ENCODE measurements around the gene ONECUT2.
"Not testable (repeated sequence)": the region's sequence is repeated elsewhere in the genome, so short reads cannot be mapped to it uniquely, and the experiment has no call there.

Gene ONECUT2

GRCh38 chr18:57475408-57475807, 40.2 kb downstream of the ONECUT2 start:
- no peaks in the 10 kb centered on the region for H3K27me3 ChIP-seq
- no peak for TF ChIP-seq Cebpa-rat (IDR thresholded peaks at IDR 0.05)
- H3K4me2 ChIP-seq: no peak overlapping the region

GRCh38 chr18:57475903-57476302, 40.7 kb downstream of the ONECUT2 start:
- Histone ChIP-seq H4K20me1 (no peaks in the 10 kb centered on the region), H3K27ac (no peak overlapping the region), H3K27me3 (no peaks in the 10 kb centered on the region), H3K9me3 (no peaks in the 10 kb centered on the region), H3K4me1 (no peaks in the 10 kb centered on the region), H3K36me3 (no peaks in the 10 kb centered on the region), H3K9ac (no peak overlapping the region), H3K4me3 (no peak overlapping the region), H3K4me2 (no peak overlapping the region)
- TF ChIP-seq Cebpa-rat (IDR thresholded peaks at IDR 0.05): no peak

More at GRCh38 chr18:57475408-57475807, 40.2 kb downstream of the ONECUT2 start:
- Histone ChIP-seq H4K20me1 (no peaks in the 10 kb centered on the region), H3K27ac (no peak overlapping the region), H3K36me3 (no peaks in the 10 kb centered on the region), H3K4me3 (no peak overlapping the region), H3K9ac (no peak overlapping the region), H3K4me1 (no peaks in the 10 kb centered on the region), H3K9me3 (no peaks in the 10 kb centered on the region)

GRCh38 chr18:57480733-57481132, 45.6 kb downstream of the ONECUT2 start:
- H3K4me2 ChIP-seq: no peak overlapping the region
- no peak overlapping the region for H3K4me3 ChIP-seq
- no peaks in the 10 kb centered on the region for H3K36me3 ChIP-seq
- H3K4me1 ChIP-seq: no peaks in the 10 kb centered on the region
- H3K9me3 ChIP-seq: no peaks in the 10 kb centered on the region
- no peak overlapping the region for H3K27ac ChIP-seq
- H3K9ac ChIP-seq: no peak overlapping the region
- no peak for TF ChIP-seq Cebpa-rat (IDR thresholded peaks at IDR 0.05)
- H4K20me1 ChIP-seq: no peaks in the 10 kb centered on the region
- no peaks in the 10 kb centered on the region for H3K27me3 ChIP-seq

- Histone ChIP-seq H3K4me3 (no peak overlapping the region), H4K20me1 (no peaks in the 10 kb centered on the region), H3K27ac (no peak overlapping the region), H3K27me3 (no peaks in the 10 kb centered on the region), H3K4me1 (no peaks in the 10 kb centered on the region), H3K9ac (no peak overlapping the region), H3K36me3 (no peaks in the 10 kb centered on the region), H3K4me2 (no peak overlapping the region), H3K9me3 (no peaks in the 10 kb centered on the region)
- TF ChIP-seq Cebpa-rat (IDR thresholded peaks at IDR 0.05): no peak
These were observed 62.5 kb downstream of the ONECUT2 start for GRCh38 chr18:57497372-57498294.

- Histone ChIP-seq H4K20me1 (no peaks in the 10 kb centered on the region), H3K27ac (no peak overlapping the region), H3K9ac (no peak overlapping the region), H3K36me3 (no peaks in the 10 kb centered on the region), H3K4me2 (no peak overlapping the region), H3K4me1 (no peaks in the 10 kb centered on the region), H3K9me3 (no peaks in the 10 kb centered on the region), H3K4me3 (no peak overlapping the region), H3K27me3 (no peaks in the 10 kb centered on the region)
- no peak for TF ChIP-seq Cebpa-rat (IDR thresholded peaks at IDR 0.05)
These were observed 63.6 kb downstream of the ONECUT2 start for GRCh38 chr18:57498682-57499256.

- Histone ChIP-seq H3K4me2 (no peak overlapping the region), H3K4me1 (no peaks in the 10 kb centered on the region), H3K4me3 (no peak overlapping the region), H3K9ac (no peak overlapping the region), H3K9me3 (no peaks in the 10 kb centered on the region), H3K36me3 (no peaks in the 10 kb centered on the region), H3K27ac (no peak overlapping the region), H3K27me3 (no peaks in the 10 kb centered on the region), H4K20me1 (no peaks in the 10 kb centered on the region)
- no peak for TF ChIP-seq Cebpa-rat (IDR thresholded peaks at IDR 0.05)
These were observed 67.5 kb downstream of the ONECUT2 start for GRCh38 chr18:57502624-57503023.

GRCh38 chr18:57505231-57505630, 70.1 kb downstream of the ONECUT2 start:
- Histone ChIP-seq H3K4me1 (no peaks in the 10 kb centered on the region), H3K27me3 (no peaks in the 10 kb centered on the region), H3K4me3 (no peak overlapping the region), H4K20me1 (no peaks in the 10 kb centered on the region), H3K36me3 (no peaks in the 10 kb centered on the region), H3K9ac (no peak overlapping the region), H3K4me2 (no peak overlapping the region), H3K27ac (no peak overlapping the region), H3K9me3 (no peaks in the 10 kb centered on the region)
- TF ChIP-seq Cebpa-rat (IDR thresholded peaks at IDR 0.05): no peak

- Histone ChIP-seq H3K9me3 (no peaks in the 10 kb centered on the region), H3K4me1 (no peaks in the 10 kb centered on the region), H3K27me3 (no peaks in the 10 kb centered on the region), H3K4me3 (no peak overlapping the region), H3K9ac (no peak overlapping the region), H4K20me1 (no peaks in the 10 kb centered on the region), H3K36me3 (no peaks in the 10 kb centered on the region), H3K4me2 (no peak overlapping the region), H3K27ac (no peak overlapping the region)
- TF ChIP-seq Cebpa-rat (IDR thresholded peaks at IDR 0.05): no peak
These were observed 80.9 kb downstream of the ONECUT2 start for GRCh38 chr18:57516056-57516455.

GRCh38 chr18:57518533-57518932, 83.4 kb downstream of the ONECUT2 start:
- no peak overlapping the region for H3K9ac ChIP-seq
- no peaks in the 10 kb centered on the region for H3K27me3 ChIP-seq
- no peak overlapping the region for H3K4me3 ChIP-seq
- no peak overlapping the region for H3K27ac ChIP-seq
- H3K9me3 ChIP-seq: no peaks in the 10 kb centered on the region
- H4K20me1 ChIP-seq: no peaks in the 10 kb centered on the region
- TF ChIP-seq Cebpa-rat (IDR thresholded peaks at IDR 0.05): no peak
- H3K36me3 ChIP-seq: no peaks in the 10 kb centered on the region
- H3K4me1 ChIP-seq: no peaks in the 10 kb centered on the region
- no peak overlapping the region for H3K4me2 ChIP-seq

- no peak overlapping the region for H3K27ac ChIP-seq
- H3K9ac ChIP-seq: no peak overlapping the region
- peaks cover 3% of the 10 kb centered on the region; the same call in 1 of the 2 replicates for H3K9me3 ChIP-seq
- H3K4me3 ChIP-seq: no peak overlapping the region
- no peaks in the 10 kb centered on the region for H4K20me1 ChIP-seq
- no peaks in the 10 kb centered on the region for H3K4me1 ChIP-seq
- H3K27me3 ChIP-seq: no peaks in the 10 kb centered on the region
- no peaks in the 10 kb centered on the region for H3K36me3 ChIP-seq
- H3K4me2 ChIP-seq: no peak overlapping the region
- no peak for TF ChIP-seq Cebpa-rat (IDR thresholded peaks at IDR 0.05)
These were observed 84.7 kb downstream of the ONECUT2 start for GRCh38 chr18:57519668-57520424.

GRCh38 chr18:57522348-57522747, 87.2 kb downstream of the ONECUT2 start:
- not testable (repeated sequence) for H4K20me1 ChIP-seq, H3K4me1 ChIP-seq, H3K27ac ChIP-seq, H3K9ac ChIP-seq, H3K27me3 ChIP-seq, H3K4me2 ChIP-seq, H3K4me3 ChIP-seq, H3K36me3 ChIP-seq
- peaks cover 13% of the 10 kb centered on the region; the same call in 1 of the 2 replicates for H3K9me3 ChIP-seq
